ENCODE results near the gene NAA10.
A peak's percentile ranks its signal among the peaks of the same experiment; 100 is the strongest.

NAA10 gene

DNA sequence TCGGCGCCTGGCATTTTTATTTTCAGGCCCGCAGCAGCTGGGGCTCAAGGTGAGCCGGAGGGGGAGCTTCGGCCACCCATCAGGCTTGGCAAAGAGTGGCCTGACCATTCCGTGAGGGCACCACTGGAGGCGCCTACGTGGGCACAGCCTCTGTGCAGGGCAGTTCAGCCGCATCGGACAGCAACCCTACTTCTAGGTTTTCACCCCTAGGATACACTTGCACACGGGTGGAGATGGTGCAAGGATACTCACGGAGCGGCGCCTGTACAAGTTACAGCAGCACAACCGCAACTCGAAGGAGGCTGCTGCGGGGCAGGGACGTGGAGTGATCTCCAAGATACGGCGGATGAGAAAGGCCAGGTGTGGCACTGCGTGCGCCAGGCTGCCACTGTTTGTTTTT is 25.9 kb upstream of the NAA10 start:
- peaks cover 39 to 100% of the 10 kb centered on the region in 2 experiments for H3K36me3 ChIP-seq (ENCODE audit: control insufficient read depth in 2 of 2, insufficient read depth in 1 of 2, low read length in 2 of 2)
- no peaks in the 10 kb centered on the region for H3K4me1 ChIP-seq (ENCODE audit: control insufficient read depth, insufficient read depth, low read length)
- H3K27ac ChIP-seq (ENCODE audit: extremely low read depth, low read depth, low read length): no peak overlapping the region
- ChIA-PET POLR2A (interaction anchor here (2.0 kb wide), 1 partner anchor 10 kb away, joined by 13 read pairs; the partner anchor contains the start of gene HCFC1), CTCF (interaction anchor here (0.5 to 2.0 kb wide), 4 partner anchors 8 to 1002 kb away, joined by 3 to 10 read pairs (median 4); partner anchors contain the start of gene DUSP9)
- H3K4me3 ChIP-seq (ENCODE audit: low read depth, low read length): no peak overlapping the region
- H3K9me3 ChIP-seq (ENCODE audit: control insufficient read depth, insufficient read depth, low read depth, low read length): no peaks in the 10 kb centered on the region
- TF ChIP-seq ZNF571 (tag by site-specific recombination; IDR thresholded peaks at IDR 0.05): no peak
- TF ChIP-seq ZSCAN4 (tag by site-specific recombination; IDR thresholded peaks at IDR 0.05): no peak
- TF ChIP-seq GLI4 (tag by site-specific recombination; IDR thresholded peaks at IDR 0.05): no peak
- no peak for TF ChIP-seq ZNF23 (tag by site-specific recombination; IDR thresholded peaks at IDR 0.05; ENCODE audit: borderline replicate concordance)
- TF ChIP-seq ZNF423 (tag by site-specific recombination; IDR thresholded peaks at IDR 0.05): no peak
- TF ChIP-seq EGR2 (tag by site-specific recombination; IDR thresholded peaks at IDR 0.05; ENCODE audit: low read depth): no peak
- TF ChIP-seq PRDM4 (tag by site-specific recombination; IDR thresholded peaks at IDR 0.05): no peak
- TF ChIP-seq ZNF544 (tag by site-specific recombination; IDR thresholded peaks at IDR 0.05): no peak
- TF ChIP-seq, protein P1, sequence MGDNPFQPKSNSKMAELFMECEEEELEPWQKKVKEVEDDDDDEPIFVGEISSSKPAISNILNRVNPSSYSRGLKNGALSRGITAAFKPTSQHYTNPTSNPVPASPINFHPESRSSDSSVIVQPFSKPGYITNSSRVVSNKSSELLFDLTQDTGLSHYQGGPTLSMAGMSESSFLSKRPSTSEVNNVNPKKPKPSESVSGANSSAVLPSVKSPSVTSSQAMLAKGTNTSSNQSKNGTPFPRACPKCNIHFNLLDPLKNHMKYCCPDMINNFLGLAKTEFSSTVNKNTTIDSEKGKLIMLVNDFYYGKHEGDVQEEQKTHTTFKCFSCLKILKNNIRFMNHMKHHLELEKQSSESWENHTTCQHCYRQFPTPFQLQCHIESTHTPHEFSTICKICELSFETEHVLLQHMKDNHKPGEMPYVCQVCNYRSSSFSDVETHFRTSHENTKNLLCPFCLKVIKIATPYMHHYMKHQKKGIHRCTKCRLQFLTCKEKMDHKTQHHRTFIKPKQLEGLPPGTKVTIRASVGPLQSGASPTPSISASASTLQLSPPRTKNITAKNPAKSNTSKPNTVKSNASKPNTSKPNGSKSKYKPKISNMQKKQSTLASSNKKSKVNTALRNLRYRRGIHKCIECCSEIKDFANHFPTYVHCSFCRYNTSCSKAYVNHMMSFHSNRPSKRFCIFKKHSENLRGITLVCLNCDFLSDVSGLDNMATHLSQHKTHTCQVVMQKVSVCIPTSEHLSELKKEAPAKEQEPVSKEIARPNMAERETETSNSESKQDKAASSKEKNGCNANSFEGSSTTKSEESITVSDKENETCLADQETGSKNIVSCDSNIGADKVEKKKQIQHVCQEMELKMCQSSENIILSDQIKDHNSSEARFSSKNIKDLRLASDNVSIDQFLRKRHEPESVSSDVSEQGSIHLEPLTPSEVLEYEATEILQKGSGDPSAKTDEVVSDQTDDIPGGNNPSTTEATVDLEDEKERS (tag by site-specific recombination; IDR thresholded peaks at IDR 0.05): no peak

- Histone ChIP-seq H3K27ac (ENCODE audit: extremely low read depth, low read depth, low read length) (no peak overlapping the region), H3K36me3 (ENCODE audit: control insufficient read depth in 2 of 2, insufficient read depth in 1 of 2, low read length in 2 of 2) (peaks cover 39 to 100% of the 10 kb centered on the region in 2 experiments), H3K4me3 (ENCODE audit: low read depth, low read length) (no peak overlapping the region), H3K9me3 (ENCODE audit: control insufficient read depth, insufficient read depth, low read depth, low read length) (no peaks in the 10 kb centered on the region), H3K4me1 (ENCODE audit: control insufficient read depth, insufficient read depth, low read length) (no peaks in the 10 kb centered on the region)
- TF ChIP-seq EGR2 (tag by site-specific recombination; IDR thresholded peaks at IDR 0.05; ENCODE audit: low read depth) (0 out of 2 replicates have a peak, but pooled peaks have one; percentile 14), PRDM6 (tag by site-specific recombination; IDR thresholded peaks at IDR 0.05) (no peak), ZNF341 (tag by site-specific recombination; IDR thresholded peaks at IDR 0.05; ENCODE audit: low read depth) (0 out of 2 replicates have a peak, but pooled peaks have one; percentile 11)
- CTCF ChIA-PET: interaction anchor here (2.9 kb wide), 1 partner anchor 13 kb away, joined by 10 read pairs; no protein-coding TSS in a partner anchor
- POLR2A ChIA-PET: no interaction called here
Observed at GRCh38 chrX:153960077-153960476, 25.2 kb upstream of the NAA10 start.

DNA sequence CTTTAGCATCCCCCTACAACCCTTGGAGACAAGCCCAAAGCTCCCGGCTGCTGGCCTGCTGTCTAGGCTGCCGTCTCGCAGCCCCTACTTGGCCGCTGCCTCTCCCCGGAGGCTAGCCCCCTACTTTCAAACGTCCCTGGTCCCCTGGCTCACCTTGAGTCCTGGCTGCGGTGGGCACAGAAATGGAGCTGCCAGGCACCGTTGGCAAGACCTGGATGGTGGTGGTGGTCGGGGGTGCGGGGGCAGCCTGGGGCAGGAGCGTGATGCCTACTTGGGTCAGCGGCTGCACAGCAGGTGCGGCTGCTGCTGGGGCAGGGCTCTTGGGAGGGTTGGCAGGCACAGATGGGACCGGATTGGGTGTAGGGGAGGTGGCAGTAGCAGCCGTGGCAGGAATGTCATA is 24.8 kb upstream of the NAA10 start:
- Histone ChIP-seq H3K4me3 (ENCODE audit: low read depth, low read length) (no peak overlapping the region), H3K27ac (ENCODE audit: extremely low read depth, low read depth, low read length) (no peak overlapping the region), H3K4me1 (ENCODE audit: control insufficient read depth, insufficient read depth, low read length) (no peaks in the 10 kb centered on the region), H3K36me3 (ENCODE audit: control insufficient read depth in 2 of 2, insufficient read depth in 1 of 2, low read length in 2 of 2) (peaks cover 39 to 100% of the 10 kb centered on the region in 2 experiments), H3K9me3 (ENCODE audit: control insufficient read depth, insufficient read depth, low read depth, low read length) (no peaks in the 10 kb centered on the region)
- CTCF ChIA-PET: interaction anchor here (2.9 kb wide), 1 partner anchor 13 kb away, joined by 10 read pairs; no protein-coding TSS in a partner anchor
- TF ChIP-seq ZSCAN30 (tag by site-specific recombination; IDR thresholded peaks at IDR 0.05) (no peak), ZNF48 (tag by site-specific recombination; IDR thresholded peaks at IDR 0.05) (no peak), ZBTB7A (tag by site-specific recombination; IDR thresholded peaks at IDR 0.05; ENCODE audit: low read depth) (no peak), ZFHX2 (tag by site-specific recombination; conservative IDR thresholded peaks at IDR 0.05) (no peak)
- TF ChIP-seq, protein P2, sequence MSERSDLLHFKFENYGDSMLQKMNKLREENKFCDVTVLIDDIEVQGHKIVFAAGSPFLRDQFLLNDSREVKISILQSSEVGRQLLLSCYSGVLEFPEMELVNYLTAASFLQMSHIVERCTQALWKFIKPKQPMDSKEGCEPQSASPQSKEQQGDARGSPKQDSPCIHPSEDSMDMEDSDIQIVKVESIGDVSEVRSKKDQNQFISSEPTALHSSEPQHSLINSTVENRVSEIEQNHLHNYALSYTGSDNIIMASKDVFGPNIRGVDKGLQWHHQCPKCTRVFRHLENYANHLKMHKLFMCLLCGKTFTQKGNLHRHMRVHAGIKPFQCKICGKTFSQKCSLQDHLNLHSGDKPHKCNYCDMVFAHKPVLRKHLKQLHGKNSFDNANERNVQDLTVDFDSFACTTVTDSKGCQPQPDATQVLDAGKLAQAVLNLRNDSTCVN (tag by site-specific recombination; optimal IDR thresholded peaks at IDR 0.05): no peak
- TF ChIP-seq, protein P3, sequence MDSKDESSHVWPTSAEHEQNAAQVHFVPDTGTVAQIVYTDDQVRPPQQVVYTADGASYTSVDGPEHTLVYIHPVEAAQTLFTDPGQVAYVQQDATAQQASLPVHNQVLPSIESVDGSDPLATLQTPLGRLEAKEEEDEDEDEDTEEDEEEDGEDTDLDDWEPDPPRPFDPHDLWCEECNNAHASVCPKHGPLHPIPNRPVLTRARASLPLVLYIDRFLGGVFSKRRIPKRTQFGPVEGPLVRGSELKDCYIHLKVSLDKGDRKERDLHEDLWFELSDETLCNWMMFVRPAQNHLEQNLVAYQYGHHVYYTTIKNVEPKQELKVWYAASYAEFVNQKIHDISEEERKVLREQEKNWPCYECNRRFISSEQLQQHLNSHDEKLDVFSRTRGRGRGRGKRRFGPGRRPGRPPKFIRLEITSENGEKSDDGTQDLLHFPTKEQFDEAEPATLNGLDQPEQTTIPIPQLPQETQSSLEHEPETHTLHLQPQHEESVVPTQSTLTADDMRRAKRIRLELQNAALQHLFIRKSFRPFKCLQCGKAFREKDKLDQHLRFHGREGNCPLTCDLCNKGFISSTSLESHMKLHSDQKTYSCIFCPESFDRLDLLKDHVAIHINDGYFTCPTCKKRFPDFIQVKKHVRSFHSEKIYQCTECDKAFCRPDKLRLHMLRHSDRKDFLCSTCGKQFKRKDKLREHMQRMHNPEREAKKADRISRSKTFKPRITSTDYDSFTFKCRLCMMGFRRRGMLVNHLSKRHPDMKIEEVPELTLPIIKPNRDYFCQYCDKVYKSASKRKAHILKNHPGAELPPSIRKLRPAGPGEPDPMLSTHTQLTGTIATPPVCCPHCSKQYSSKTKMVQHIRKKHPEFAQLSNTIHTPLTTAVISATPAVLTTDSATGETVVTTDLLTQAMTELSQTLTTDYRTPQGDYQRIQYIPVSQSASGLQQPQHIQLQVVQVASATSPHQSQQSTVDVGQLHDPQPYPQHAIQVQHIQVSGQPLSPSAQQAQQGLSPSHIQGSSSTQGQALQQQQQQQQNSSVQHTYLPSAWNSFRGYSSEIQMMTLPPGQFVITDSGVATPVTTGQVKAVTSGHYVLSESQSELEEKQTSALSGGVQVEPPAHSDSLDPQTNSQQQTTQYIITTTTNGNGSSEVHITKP (tag by site-specific recombination; IDR thresholded peaks at IDR 0.05): no peak
- POLR2A ChIA-PET: no interaction called here
